HT1080 (cell line): ENCODE data around the gene C20orf141. TPM values are rescaled to one million over a fixed set of nuclear protein-coding genes. Genes with fewer than 3 reads are reported as not detected.

ENCODE experiments used
- DNase-seq: peaks from one replicate; pipeline ENCODE4 v3.0.0-alpha.2; 2015; ENCODE audit warnings: low read depth
- total RNA-seq: library from RNA; depleted of rRNA; stranded (reverse); fragments of >200 nt; shearing (Covaris generic); gene quantifications from 2 replicates; pipeline ENCODE4 v1.2.3, GENCODE V29; 2014; rRNA removed

The C20orf141 gene
- total RNA-seq, 1 experiment from 2014 or later, result 0.50 TPM

DNA sequence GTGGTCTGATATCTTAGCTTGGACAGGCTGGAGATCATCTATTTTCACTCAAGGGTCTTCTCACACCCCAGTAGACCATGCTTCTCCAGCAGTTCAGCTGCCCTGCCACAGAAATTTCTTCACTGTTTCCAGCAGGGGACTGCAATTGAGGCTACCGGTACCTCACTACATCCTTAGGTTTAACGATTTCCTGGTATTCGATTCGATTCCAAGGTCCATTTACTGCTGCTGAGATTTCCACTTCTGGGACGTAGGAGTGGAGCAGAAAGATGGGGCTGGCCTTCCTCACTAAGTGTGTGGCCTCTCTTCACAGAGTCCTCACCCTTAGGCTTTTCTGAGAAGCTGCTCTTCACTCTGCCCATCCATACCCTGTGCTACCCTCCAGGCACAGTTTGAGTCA, 31.9 kb downstream of the C20orf141 start:
- DNase-seq, result no peak

DNA sequence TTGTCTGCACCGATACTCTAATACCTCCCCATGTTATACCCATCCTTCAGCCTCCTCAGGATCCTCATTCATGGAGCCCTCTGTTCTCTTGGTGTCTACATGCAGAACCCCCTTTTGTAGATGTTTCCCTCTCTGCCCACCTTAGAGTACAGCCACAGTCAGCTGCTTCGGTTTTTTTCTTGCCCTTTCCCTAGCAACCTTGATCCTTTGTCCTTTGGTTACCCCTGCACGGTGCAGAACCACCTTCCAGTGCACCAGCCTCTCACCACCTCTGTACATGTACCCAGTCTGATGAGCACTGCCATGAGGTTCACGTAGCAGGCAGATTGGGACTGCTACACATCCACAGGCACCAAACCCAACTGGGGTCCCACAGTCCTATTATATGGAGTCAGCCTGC, 33.0 kb downstream of the C20orf141 start:
- no peak for DNase-seq

DNA sequence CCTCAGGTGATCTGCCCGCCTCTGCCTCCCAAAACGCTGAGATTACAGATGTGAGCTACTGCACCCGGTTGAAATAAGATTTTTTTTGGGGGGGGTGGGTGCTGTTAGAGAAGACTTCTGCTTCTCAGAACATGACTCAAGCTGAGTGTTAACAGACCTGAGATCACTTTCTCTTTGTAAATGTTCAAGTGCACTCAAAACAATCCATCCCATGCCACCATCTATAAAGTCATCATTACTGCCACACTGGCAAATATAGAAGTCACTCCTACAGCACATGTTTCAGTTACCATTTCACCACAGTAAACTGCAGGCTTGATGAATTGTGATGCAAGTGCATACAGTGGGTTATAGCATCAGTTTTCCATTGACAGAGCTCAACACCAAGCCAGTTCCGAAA, 34.7 kb downstream of the C20orf141 start:
- DNase-seq, result no peak

GRCh38 chr20:2851086-2851485, 36.3 kb downstream of the C20orf141 start:
- no peak for DNase-seq

DNA sequence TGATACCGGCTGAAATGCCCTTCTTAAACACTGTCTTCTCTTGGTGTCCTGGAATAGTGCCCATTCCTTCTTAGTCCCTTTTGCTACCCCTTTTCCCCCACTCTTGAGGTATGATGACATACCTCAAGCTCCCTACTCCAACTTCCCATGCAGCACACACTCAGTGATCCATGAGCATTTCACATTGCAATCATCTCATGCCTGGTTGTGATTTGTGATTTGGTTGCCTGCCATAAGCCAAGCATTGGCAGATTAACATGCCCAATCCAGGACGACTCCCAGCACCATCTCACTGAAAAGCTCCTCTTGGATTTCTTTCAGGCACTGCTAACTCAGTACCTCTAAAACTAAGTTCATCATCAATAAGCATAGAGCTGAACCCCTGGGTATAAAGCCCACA, 43.8 kb downstream of the C20orf141 start:
- no peak for DNase-seq

DNA sequence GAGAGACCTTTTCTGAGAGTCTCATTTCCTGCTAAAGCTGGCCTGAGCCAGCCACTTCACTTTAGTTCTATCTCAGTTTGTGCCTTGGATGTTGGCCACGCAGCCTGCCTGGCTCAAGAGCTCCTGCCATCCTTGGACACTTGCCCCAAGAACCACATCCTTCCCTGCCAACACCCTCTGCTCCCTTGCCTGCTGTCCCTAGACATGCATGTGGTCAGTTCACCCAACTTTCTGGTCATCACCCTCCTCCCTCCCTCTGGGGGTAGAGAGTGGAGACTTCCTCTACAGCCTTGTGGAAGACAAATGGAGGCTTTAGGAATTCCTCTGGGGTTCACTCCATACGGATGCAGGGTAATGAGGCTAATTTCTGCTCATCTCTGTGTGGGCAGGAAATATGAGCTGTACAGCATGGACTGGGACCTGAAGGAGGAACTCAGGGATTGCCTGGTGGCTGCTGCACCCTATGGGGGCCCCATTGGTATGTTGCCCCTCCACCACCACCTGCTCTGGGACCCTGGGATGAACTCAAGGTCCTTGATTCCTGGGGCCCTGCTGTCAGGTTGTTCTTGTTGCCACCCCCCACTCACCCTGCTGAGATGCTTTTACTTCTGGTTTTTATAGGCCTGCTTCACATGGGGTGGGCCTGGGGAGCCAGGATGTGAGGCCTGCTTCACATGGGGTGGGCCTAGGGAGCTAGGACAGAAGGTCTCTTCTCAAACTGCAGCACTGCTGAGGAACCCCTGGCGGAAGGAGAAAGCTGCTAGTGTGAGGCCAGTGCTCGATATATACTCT, 44.7 kb downstream of the C20orf141 start:
- DNase-seq, result peak; percentile 65

- no peak for DNase-seq
Measured at GRCh38 chr20:2864626-2865025, 49.8 kb downstream of the C20orf141 start.

GRCh38 chr20:2865101-2865500, 50.3 kb downstream of the C20orf141 start:
- no peak for DNase-seq

Other genes starting within 250 kb of the C20orf141 start
- 493 and 581 TPM in 2 replicates for gene NOP56, start 162.4 kb upstream of the C20orf141 start, total RNA-seq
- 187 and 197 TPM in 2 replicates for gene IDH3B, start 150.8 kb upstream of the C20orf141 start, total RNA-seq
- not detected in 2 replicates for gene EBF4, start 122.2 kb upstream of the C20orf141 start, total RNA-seq
- gene CPXM1, start 14.4 kb upstream of the C20orf141 start, total RNA-seq, result not detected in 2 replicates
- gene TMEM239, start 1.4 kb downstream of the C20orf141 start, total RNA-seq, result not detected in 2 replicates
- gene PCED1A, start 25.7 kb downstream of the C20orf141 start, total RNA-seq, result 26.2 and 29.3 TPM in 2 replicates
- 32.6 TPM in 2 replicates for gene VPS16, start 25.8 kb downstream of the C20orf141 start, total RNA-seq
- gene PTPRA, start 58.5 kb downstream of the C20orf141 start, total RNA-seq, result 25.2 and 36.5 TPM in 2 replicates
- gene GNRH2, start 228.6 kb downstream of the C20orf141 start, total RNA-seq, result 0.17 TPM in 1 of 2 replicates, not detected in the other
- 179 and 213 TPM in 2 replicates for gene MRPS26, start 231.1 kb downstream of the C20orf141 start, total RNA-seq